GM23338 (cell line): ENCODE measurements around the gene IL17C. TPM values are rescaled to one million over a fixed set of nuclear protein-coding genes. Genes with fewer than 3 reads are reported as not detected.

Experiments used
- ATAC-seq: fragments of 200-7000 bp; cut with Tn5 transposase; 3 replicates; pipeline ENCODE4 v1.9.1; 2020
- DNase-seq: peaks from one replicate; pipeline ENCODE4 v3.0.0-alpha.2; 2015; ENCODE audit warnings: low spot score
- H2AFZ ChIP-seq: fragments of 200-600 bp; sonication (generic); 2 replicates; pipeline ENCODE4 v1.8.0; 2016; ENCODE audit warnings: antibody characterized with exemption, mild to moderate bottlenecking, moderate library complexity
- H3F3A ChIP-seq: fragments of 200-600 bp; sonication (generic); replicated peaks from 2 replicates; pipeline ENCODE4 v1.8.0; 2017; ENCODE audit warnings: antibody characterized with exemption, mixed run types, low read depth
- H3K27ac ChIP-seq: fragments of 200-600 bp; sonication (generic); 2 replicates; pipeline ENCODE4 v1.6.1; 2016; ENCODE audit warnings: low read depth
- H3K27me3 ChIP-seq: fragments of 200-600 bp; sonication (generic); 2 replicates; pipeline ENCODE4 v1.8.0; 2016; ENCODE audit warnings: mild to moderate bottlenecking, mixed run types, moderate library complexity; ENCODE audit not compliant: insufficient read depth
- H3K36me3 ChIP-seq: fragments of 200-600 bp; sonication (generic); 2 replicates; pipeline ENCODE4 v1.8.0; 2016; ENCODE audit warnings: mild to moderate bottlenecking; ENCODE audit not compliant: insufficient read depth
- H3K4me1 ChIP-seq: fragments of 200-600 bp; sonication (generic); 2 replicates; pipeline ENCODE4 v1.8.0; 2016; ENCODE audit warnings: mild to moderate bottlenecking, moderate library complexity; ENCODE audit not compliant: insufficient read depth
- H3K4me2 ChIP-seq: fragments of 200-600 bp; sonication (generic); 2 replicates; pipeline ENCODE4 v1.7.1; 2017; ENCODE audit warnings: mixed run types
- H3K4me3 ChIP-seq: fragments of 200-600 bp; sonication (generic); 2 replicates; pipeline ENCODE4 v1.6.1; 2016; ENCODE audit warnings: mixed run types
- H3K79me2 ChIP-seq: fragments of 200-600 bp; sonication (generic); replicated peaks from 2 replicates; pipeline ENCODE4 v1.8.0; 2017; ENCODE audit warnings: mild to moderate bottlenecking; ENCODE audit not compliant: insufficient read depth
- H3K9me2 ChIP-seq: fragments of 200-600 bp; sonication (generic); 2 replicates; pipeline ENCODE4 v1.8.0; 2017; ENCODE audit not compliant: insufficient read depth
- H4K20me1 ChIP-seq: fragments of 200-600 bp; sonication (generic); replicated peaks from 2 replicates; pipeline ENCODE4 v1.8.0; 2017; ENCODE audit warnings: mild to moderate bottlenecking; ENCODE audit not compliant: insufficient read depth
- H3K27ac Mint-ChIP-seq: 2 replicates; pipeline ENCODE4 v1.8.0; 2020; ENCODE audit warnings: inconsistent platforms, mild to moderate bottlenecking, moderate library complexity, mixed read lengths
- H3K27me3 Mint-ChIP-seq: 3 replicates; pipeline ENCODE4 v1.8.0; 2022; ENCODE audit warnings: low read depth, mild to moderate bottlenecking, moderate library complexity, mixed read lengths, inconsistent platforms; ENCODE audit not compliant: insufficient read depth, poor library complexity
- H3K36me3 Mint-ChIP-seq: 3 replicates; pipeline ENCODE4 v1.8.0; 2021; ENCODE audit warnings: low read depth, mild to moderate bottlenecking, inconsistent platforms, moderate library complexity, mixed read lengths
- H3K4me1 Mint-ChIP-seq: 3 replicates; pipeline ENCODE4 v1.8.0; 2020; ENCODE audit warnings: mild to moderate bottlenecking, inconsistent platforms, mixed read lengths
- H3K4me3 Mint-ChIP-seq: 3 replicates; pipeline ENCODE4 v1.8.0; 2021; ENCODE audit warnings: moderate library complexity, mild to moderate bottlenecking, inconsistent platforms, mixed read lengths
- H3K9me3 Mint-ChIP-seq: 3 replicates; pipeline ENCODE4 v1.8.0; 2020; ENCODE audit warnings: moderate library complexity, mild to moderate bottlenecking, inconsistent platforms, mixed read lengths
- CTCF ChIP-seq, 2 experiments: fragments of 200-600 bp in 1 of 2; sonication (generic) in 1 of 2; conservative IDR thresholded peaks; 2 replicates each; pipeline versions ENCODE4 v1.5.1 to v1.6.1; 2016 to 2017; ENCODE audit warnings: antibody characterized with exemption in 2 of 2, low read depth in 2 of 2, mild to moderate bottlenecking in 2 of 2, moderate library complexity in 1 of 2
- JUNB ChIP-seq: IDR thresholded peaks from one replicate; pipeline ENCODE4 v1.6.1; 2016; ENCODE audit warnings: antibody characterized with exemption; ENCODE audit not compliant: unreplicated experiment
- NANOG ChIP-seq: IDR thresholded peaks from 2 replicates; pipeline ENCODE4 v1.6.1; 2016; ENCODE audit warnings: antibody characterized with exemption, borderline replicate concordance
- POLR2AphosphoS5 ChIP-seq: IDR thresholded peaks from 2 replicates; pipeline ENCODE4 v1.6.1; 2016; ENCODE audit warnings: antibody characterized with exemption, low read depth
- REST ChIP-seq: IDR thresholded peaks from one replicate; pipeline ENCODE4 v1.6.1; 2018; ENCODE audit warnings: antibody characterized with exemption; ENCODE audit not compliant: unreplicated experiment
- STAT1 ChIP-seq: IDR thresholded peaks from one replicate; pipeline ENCODE4 v1.6.1; 2016; ENCODE audit warnings: antibody characterized with exemption; ENCODE audit not compliant: unreplicated experiment
- ZNF114 ChIP-seq: fragments of 250-450 bp; sonication (Bioruptor Pico); IDR thresholded peaks from 2 replicates; pipeline ENCODE4 v1.5.0; 2020; ENCODE audit warnings: mild to moderate bottlenecking, moderate library complexity
- ZNF331 ChIP-seq: fragments of 250-450 bp; sonication (Bioruptor Pico); IDR thresholded peaks from 2 replicates; pipeline ENCODE4 v1.5.0; 2020; ENCODE audit warnings: low read depth, mild to moderate bottlenecking, moderate library complexity
- ZNF462 ChIP-seq: fragments of 250-450 bp; sonication (Bioruptor Pico); IDR thresholded peaks from 2 replicates; pipeline ENCODE4 v1.5.0; 2020; ENCODE audit warnings: mild to moderate bottlenecking, moderate library complexity
- polyA plus RNA-seq: library from polyadenylated mRNA; unstranded; fragments of >200 nt; fragmentation: Nextera tagmentation; extraction: Ambion mirVana; gene quantifications from 2 replicates; pipeline ENCODE4 v1.2.1, GENCODE V29; 2016
- total RNA-seq: library from RNA; depleted of rRNA; stranded (reverse); fragments of >200 nt; shearing (Covaris generic); gene quantifications from 2 replicates; pipeline ENCODE4 v1.2.3, GENCODE V29; 2014

The IL17C gene
- total and polyA plus RNA-seq, 2 experiments from 2014 or later = 2.7 to 3.9 TPM

- Mint-ChIP-seq H3K27ac (no peak overlapping the region), H3K9me3 (peaks cover 14% of the 10 kb centered on the region), H3K36me3 (peaks cover 18% of the 10 kb centered on the region), H3K4me1 (peaks cover 13% of the 10 kb centered on the region; the same call in 2 of the 3 replicates), H3K4me3 (no peak overlapping the region), H3K27me3 (peaks cover 24% of the 10 kb centered on the region)
- Histone ChIP-seq H3K4me1 (peaks cover 18% of the 10 kb centered on the region), H3K27me3 (no peaks in the 10 kb centered on the region), H3K9me2 (no peaks in the 10 kb centered on the region), H3K79me2 (peaks cover 39% of the 10 kb centered on the region), H2AFZ (no peak overlapping the region), H3K27ac (no peak overlapping the region), H3K36me3 (no peaks in the 10 kb centered on the region), H3K4me3 (no peak overlapping the region), H3K4me2 (no peak overlapping the region), H4K20me1 (peaks cover 14% of the 10 kb centered on the region), H3F3A (0 out of 2 replicates have a peak, but pooled peaks cover 9% of the 10 kb centered on the region)
- DNase-seq (no peak), ATAC-seq (no peak)
- TF ChIP-seq POLR2AphosphoS5 (no peak), ZNF114 (CRISPR knock-in tag) (no peak), ZNF462 (CRISPR knock-in tag) (no peak), NANOG (no peak), ZNF331 (CRISPR knock-in tag) (no peak), STAT1 (no peak), JUNB (no peak), REST (no peak), CTCF (conservative IDR thresholded peaks at IDR 0.05; ENCODE audit: low read depth in 2 of 2) (no peak)
Observed at GRCh38 chr16:88665570-88665969, 27.2 kb downstream of the IL17C start.
